Activated CD4-positive, alpha-beta T cell treated with anti-CD3 and anti-CD28 coated beads, Interleukin-2, amount 50 U/mL, for 24 hours (primary cell): ENCODE data around the gene FAM32A.

ENCODE experiments used
- DNase-seq, 2 donors: peaks; one replicate each; pipeline ENCODE4 v3.0.0-alpha.2; 2020; ENCODE audit warnings: low read depth in 1 of 2, low spot score in 1 of 2

Gene FAM32A

GRCh38 chr19:16185123-16185767, at the start of gene FAM32A:
Gene FAM32A, plus strand, starts transcription at chr19:16185410. Its CDS starts 33 bp downstream, at chr19:16185443.
- DNase-seq, result peak; percentile 96 to 99

- no peak for DNase-seq
These were observed 49.6 kb upstream of the FAM32A start for GRCh38 chr19:16135430-16136127.

- DNase-seq, result no peak
These were observed 48.8 kb upstream of the FAM32A start for GRCh38 chr19:16136185-16136999.

GRCh38 chr19:16139752-16140151, 45.5 kb upstream of the FAM32A start:
- DNase-seq, result no peak

- no peak for DNase-seq
These were observed 44.2 kb upstream of the FAM32A start for GRCh38 chr19:16141043-16141442.

GRCh38 chr19:16142032-16142580, 43.1 kb upstream of the FAM32A start:
- no peak for DNase-seq

- DNase-seq, result peak; percentile 47 to 56
These were observed 41.6 kb upstream of the FAM32A start, which contains the start of gene HSH2D for GRCh38 chr19:16143399-16144215. Gene HSH2D, plus strand, starts transcription at chr19:16143685. Its CDS starts 5,066 bp downstream, at chr19:16148751.

GRCh38 chr19:16144216-16144581, 41.0 kb upstream of the FAM32A start:
- no peak for DNase-seq

- DNase-seq, result no peak
These were observed 39.1 kb upstream of the FAM32A start for GRCh38 chr19:16146112-16146511.

GRCh38 chr19:16148443-16149229, 36.6 kb upstream of the FAM32A start:
- DNase-seq, result no peak

- DNase-seq, result no peak
These were observed 31.5 kb upstream of the FAM32A start for GRCh38 chr19:16153582-16154336.

GRCh38 chr19:16154557-16154956, 30.7 kb upstream of the FAM32A start:
- no peak for DNase-seq

GRCh38 chr19:16155128-16155527, 30.1 kb upstream of the FAM32A start:
- DNase-seq, result no peak

GRCh38 chr19:16156904-16157303, 28.3 kb upstream of the FAM32A start:
- DNase-seq, result no peak

GRCh38 chr19:16157601-16158000, 27.6 kb upstream of the FAM32A start:
- no peak for DNase-seq

- no peak for DNase-seq
These were observed 25.6 kb upstream of the FAM32A start for GRCh38 chr19:16159655-16160054.

- no peak for DNase-seq
These were observed 24.7 kb upstream of the FAM32A start for GRCh38 chr19:16160445-16160942.

GRCh38 chr19:16160943-16161560, 24.2 kb upstream of the FAM32A start:
- DNase-seq, result peak in 1 of 2 donors; percentile 35

GRCh38 chr19:16161840-16162239, 23.4 kb upstream of the FAM32A start:
- DNase-seq, result no peak
